Measurements from ENCODE around the gene MZT2B.
"Not testable (repeated sequence)": the region's sequence is repeated elsewhere in the genome, so short reads cannot be mapped to it uniquely, and the experiment has no call there.

DNA sequence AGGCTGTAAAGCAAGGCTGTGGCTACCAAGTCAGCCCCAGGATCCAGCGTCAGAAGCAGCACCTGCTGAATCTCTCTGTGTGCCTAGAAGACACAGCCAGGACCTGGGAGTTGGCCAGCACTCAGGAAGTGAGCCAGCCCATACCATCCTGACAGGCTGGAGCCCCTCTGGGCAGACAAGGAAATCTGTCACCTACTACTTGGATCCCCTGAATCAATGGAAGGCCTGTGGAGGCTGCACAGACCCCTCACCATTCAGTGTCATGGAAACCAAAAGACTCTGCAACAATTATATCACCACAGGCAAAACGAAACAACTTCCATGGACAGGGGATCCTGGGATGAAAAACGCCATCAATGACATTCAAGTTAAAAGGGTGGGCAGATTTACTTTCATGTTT is 15.5 kb upstream of the MZT2B start:
- not testable (repeated sequence) for TF ChIP-seq CTCF, POLR2AphosphoS5, POLR2A (IDR thresholded peaks at IDR 0.05)
